ENCODE results near the gene WDR48.
"Not testable (repeated sequence)": the region's sequence is repeated elsewhere in the genome, so short reads cannot be mapped to it uniquely, and the experiment has no call there.

The WDR48 gene

DNA sequence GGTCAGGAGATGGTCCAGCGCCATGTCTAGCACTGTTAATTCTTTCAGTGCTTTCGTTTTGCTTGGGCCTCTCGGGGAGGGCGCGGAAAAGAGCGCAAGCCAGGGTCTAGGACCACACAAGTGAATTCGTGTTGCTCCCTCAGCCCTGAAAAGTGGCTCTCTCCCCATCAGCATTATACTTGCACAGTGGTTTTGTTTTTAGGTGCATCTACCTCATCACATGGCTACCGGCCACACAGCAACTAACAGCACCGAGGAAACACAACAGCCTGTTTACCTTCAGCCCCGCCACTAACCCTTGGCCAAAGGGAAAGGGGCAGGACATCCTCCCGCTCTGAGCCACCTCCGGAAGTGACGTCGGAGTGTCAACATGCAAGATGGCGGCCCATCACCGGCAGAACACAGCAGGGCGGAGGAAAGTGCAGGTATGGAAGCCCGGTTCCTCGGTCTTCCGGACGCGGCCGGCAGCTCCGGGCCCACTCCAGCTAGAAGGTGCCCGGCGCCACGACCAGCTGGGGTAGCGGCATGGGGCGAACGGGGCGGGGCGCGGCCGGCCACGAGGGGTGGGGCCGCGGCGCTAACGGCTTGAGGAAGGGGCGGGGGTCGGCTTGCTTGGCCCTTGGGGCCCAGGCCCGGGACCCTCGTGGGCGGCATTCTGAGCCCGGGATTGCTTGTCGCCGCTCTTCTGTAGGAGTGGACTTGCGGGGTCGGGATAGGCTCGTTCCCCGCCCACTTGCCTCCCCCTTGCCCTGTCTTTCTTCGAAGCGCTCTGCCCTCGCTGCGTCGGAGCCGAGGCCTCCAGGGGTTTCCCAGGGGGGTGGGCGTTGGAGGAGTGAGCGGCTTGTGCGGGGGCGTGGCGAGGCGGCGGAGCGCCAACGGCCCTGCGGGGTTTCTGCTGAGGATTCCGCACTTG is at the start of gene WDR48, which contains the start of gene SCN11A:
WDR48 (plus strand) TSS at position 368 of the 913 bp plus-strand sequence; CDS start at position 378, 10 bp downstream.
SCN11A (minus strand) TSS at position 296 of the 913 bp plus-strand sequence. CDS start 101,582 bp downstream, outside the sequence.
- peak; percentile 95 for DNase-seq

DNA sequence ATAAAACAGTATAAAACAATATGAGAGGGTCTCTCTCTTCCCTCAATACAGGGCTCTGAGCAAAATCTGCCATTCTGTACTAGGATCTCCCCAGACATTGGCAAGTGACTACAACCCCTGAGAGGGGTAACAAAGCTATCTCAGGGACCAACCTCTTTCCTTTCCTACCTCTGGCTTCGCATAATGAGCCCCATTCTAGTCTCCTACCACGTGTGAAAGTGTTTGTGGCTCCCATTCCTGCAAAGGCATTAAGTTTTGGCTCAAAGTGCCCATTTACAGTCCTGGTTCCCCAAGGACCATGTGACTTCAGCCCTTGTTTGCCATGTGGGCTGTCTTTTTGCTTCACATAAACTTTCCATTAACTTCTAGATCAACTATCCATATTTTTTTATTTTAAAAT is 46.5 kb upstream of the WDR48 start:
- no peak for DNase-seq

DNA sequence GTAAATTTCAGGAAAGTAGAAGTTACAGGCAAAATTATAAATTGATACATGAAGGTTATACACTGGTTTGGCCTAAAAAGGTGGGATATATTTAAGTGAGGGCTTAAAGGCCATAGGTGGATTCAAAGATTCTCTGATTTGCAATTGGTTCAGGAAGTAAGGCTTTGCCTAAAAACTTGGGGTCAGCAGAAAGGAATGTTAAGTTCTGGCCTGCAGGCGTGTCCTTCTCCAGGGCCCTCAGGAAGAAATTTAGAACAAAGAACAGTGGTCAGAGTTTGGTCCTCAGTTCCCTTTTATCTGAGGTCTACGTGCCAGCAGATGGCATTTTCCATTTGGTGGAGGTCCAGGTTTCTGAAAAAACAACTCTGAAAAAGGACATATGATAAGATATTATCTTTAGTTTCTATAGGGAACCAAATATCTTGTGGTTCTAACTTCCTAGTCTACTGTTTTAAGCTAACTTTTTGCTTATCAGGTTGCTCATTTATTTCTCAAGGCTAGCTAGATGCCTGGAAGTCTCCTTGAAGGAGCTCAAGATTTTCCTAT is 40.6 kb upstream of the WDR48 start:
- no peak for DNase-seq

DNA sequence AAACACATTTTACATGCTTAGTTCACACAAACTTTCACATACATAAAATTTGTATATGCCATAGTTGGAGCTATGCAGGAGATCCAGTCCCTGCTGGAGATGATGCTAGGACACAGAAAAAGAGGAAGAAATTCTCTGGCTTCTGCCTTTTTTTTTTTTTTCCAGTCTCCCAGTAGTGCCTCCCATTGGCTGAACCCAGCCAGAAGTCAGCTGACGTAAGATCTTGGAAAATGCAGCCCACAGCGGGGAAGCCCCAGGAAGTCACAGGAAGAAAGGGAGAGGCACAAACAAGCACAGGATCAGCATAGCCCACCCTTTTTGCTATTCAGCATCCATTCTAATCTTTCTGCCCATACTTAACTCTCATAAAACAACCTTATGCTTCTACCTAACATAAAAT is 38.5 kb upstream of the WDR48 start:
- DNase-seq, result no peak

DNA sequence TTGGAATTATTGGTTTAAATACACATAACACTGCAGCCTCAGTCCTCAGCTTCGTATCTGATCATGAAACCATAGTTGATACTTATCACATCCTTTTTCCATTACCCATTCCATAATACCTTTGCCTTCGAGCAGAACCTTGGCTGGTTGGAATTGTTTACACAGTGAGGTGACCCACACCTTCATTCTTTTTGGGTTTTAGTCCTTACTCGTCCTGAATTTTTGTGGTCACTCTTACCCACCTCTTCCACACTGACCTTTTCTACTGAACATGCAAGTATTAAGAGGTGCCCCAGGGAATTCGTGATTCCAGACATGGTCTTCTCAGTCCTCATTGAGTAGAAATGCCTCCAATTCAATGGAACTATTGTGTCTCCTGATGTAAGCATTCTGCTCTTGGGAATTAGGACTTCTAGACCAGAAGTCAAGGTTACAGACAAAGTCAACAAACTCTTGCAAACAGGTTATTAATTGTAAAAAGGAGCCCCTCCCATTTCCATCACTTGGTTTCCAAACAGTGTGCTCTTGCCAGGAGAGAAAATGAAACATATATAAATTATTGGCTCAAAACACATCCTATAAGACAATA is 37.8 kb upstream of the WDR48 start:
- DNase-seq, result no peak

DNA sequence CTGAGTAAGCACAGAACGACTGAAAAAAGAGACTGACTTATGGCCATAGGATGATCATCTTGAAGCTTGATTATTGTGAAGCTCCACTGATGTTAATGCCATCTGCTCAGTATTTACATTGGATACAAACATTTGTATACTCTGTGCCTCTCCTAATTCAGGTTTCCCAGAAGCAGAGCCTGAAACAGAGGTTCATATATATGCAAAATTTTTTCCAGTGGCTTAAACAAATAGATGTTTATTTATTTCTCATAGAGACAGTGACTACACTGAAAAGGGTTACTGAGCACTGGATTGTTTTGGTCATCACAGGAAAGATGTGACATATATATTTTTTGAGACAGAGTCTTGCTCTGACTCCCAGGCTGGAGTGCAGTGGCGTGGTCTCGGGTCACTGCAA is 36.4 kb upstream of the WDR48 start:
- no peak for DNase-seq

DNA sequence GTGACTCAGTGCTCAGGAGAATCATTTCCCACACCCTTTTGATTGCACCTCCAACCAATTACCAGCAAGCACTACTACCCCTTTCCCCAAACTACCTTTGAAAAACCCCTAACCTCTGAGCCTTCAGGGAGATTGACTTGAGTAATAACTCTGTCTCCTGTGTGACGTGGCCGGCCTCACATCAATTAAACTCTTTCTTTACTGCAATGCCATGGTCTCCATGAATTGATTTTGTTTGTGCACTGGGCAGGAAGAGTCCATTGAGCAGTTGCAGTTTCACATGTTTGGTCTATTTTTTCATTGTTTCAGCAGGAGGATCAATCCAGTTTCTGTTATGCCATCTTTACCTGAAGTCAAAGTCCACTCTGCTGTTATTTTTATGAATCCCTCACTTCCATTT is 32.5 kb upstream of the WDR48 start:
- no peak for DNase-seq

DNA sequence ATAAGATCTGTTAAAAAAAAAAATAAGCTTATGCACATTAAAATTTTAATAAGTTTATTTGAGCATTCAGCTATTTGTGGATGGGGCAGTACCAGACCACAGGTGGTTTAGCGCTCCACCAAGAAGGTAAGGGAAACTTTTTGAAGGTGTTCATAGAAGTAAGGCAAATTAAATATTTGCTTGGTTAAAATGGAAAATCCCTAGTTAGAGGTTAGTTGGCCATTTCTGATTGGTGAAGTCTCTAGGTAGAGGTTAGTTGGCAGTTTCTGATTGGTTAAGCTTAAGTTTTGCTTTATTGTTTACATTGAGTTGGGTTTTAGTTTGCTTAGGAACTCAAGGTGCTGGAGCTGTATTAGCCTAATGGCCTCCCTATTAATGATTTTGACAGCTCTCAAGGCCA is 30.8 kb upstream of the WDR48 start:
- DNase-seq, result no peak

DNA sequence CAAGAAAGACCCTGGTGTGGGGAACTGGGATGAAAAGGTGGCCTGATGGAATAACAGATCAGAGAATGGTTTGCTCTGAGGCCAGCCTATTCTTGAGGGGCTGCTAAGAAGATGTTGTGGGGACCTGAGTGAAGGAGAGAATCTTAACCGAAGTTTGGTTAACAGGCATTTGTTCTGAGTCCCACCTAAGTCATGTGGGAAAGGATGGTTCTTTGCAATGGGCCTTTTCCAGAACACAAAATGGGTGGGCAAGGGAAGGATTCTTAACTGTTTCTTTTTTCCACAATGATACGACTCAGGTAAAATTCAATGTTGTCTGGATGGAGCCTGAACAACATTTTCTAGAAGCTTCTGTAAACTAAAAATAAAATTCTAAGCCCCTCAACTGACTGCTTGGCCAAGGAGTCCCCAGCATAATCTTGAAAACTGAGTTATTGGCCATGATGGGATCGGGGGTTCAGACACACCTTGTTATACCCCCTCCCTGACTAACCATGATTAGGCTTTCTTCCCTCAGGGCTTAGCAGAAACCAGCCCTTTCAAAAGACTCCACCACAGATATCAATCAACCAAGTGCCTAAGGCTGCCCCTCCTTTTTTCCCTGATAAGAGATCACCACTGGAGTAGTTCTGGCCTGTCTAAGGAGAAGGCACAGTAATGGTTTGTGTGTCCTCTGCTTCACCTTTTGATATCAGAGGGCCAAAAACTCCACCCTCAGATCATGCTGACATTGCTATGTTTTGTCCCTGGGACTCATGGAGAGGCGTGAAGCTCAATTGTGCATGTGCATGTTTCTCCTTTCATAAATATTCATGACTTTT is 30.1 kb upstream of the WDR48 start:
- DNase-seq, result no peak

DNA sequence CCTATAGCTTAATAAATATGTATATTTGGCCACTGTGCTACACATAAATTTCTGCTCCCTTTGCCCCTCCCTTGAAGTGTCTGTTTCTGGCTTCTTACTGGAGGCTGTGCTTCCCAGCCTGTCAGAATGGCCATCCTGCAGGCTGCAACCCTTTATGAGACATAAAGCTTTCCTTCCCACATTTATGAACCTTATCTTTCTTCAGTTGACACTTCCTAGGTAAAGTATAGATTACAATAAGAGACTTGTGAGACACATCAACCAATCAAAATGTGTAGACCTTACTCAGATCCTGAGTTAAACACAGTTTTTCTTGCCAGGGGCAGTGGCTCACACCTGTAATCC is 29.6 kb upstream of the WDR48 start:
- DNase-seq, result no peak

DNA sequence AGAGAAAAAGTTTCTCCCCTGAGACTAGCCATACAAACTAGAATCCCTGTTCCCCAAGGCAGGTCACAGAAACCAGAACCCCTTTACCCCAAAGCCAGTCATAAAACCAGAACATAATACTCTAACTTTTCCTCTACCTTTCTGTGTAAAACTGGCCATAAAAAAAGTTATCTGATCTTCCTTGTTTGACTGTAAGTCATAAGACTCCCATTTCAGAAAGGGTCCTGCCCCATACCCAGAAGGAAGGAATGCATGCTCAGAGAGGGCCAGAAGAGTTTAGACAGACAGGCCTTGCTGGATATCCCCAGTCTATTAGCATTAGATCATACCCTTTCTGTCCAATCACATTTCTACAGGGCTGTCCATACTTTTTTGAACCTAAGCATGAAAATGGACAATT is 27.3 kb upstream of the WDR48 start:
- DNase-seq, result no peak

DNA sequence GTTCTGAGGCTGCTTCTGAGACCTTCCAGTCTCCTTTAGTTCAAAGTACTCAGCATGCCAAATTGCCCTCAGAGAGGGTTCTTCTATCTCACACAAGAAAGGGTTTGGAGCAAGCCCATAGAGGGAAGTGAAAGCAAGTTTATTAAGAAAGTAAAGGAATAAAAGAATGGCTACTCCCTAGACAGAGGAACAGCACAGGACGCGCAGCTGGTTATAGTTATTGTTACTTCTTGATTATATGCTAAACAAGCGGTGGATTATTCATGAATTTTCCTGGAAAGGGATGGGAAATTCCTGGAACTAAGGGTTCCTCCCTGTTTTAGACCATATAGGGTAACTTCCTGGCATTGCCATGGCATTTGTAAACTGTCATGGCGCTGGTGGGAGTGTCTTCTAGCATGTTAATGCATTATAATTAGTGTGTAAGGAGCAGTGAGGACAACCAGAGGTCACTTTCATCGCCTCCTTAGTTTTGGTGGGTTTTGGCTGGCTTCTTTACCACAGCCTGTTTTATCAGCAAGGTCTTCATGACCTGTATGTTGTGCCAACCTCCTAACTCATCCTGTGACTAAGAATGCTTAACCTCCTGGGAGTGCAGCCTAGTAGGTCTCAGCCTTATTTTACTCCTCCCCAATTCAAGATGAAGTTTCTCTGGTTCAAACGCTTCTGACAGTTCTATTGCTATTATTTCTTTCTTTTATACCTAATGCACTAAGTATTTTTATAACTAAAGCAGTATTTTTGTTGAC is 26.4 kb upstream of the WDR48 start:
- DNase-seq, result no peak

DNA sequence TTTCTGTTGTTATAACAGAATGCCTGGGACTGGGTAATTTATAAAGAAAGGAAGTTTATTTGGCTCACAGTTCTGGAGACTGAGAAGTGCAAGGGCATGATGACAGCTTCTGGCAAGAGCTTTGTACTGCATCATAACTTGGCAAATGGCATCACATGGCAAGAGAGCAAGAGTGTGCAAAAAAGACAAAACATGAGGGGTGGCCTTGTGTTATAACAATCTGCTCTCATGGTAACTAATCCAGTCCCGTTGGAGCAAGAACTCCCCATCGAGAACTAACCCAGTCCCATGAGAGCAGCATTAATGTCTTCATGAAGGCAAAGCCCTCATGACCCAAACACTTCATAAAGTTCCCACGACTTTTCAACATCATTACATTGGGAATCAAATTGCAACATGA is 23.3 kb upstream of the WDR48 start:
- DNase-seq, result no peak

DNA sequence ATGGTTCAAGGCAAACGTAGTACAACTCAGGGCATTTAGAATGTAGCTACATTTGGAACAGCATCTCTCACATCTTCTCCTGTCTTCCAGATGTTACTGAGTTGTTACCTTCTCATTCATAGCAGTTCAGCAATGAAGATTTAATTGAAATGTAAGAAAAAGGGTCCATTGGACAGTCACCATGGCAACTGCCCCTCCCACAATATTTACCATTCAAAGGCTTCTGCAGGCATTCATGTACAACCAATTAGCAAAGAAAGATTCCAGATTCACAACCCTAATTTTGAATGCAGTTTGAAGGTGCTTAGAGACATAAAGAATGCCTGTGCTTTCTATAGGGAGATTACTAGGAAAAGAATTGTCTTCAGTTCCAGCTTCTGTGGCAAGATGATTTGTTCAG is 22.3 kb upstream of the WDR48 start:
- DNase-seq, result no peak

DNA sequence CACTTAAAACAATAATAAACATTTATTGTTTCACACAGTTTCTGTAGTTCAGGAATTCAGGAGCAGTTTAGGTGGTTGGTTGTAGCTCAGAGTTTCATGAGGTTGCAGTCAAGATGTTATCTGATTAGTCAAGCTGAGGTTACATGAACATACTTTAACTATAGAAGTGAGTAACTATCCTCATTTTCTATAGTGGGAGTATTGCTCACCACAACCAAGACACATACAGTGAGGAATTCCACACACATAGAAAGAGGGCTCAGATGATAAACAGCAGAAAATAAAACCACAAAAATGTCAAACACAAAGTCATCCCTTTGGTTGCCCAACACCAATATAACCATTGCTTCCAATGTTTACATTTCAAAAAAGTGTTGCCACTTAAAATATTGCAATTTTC is 13.7 kb upstream of the WDR48 start:
- DNase-seq, result no peak

DNA sequence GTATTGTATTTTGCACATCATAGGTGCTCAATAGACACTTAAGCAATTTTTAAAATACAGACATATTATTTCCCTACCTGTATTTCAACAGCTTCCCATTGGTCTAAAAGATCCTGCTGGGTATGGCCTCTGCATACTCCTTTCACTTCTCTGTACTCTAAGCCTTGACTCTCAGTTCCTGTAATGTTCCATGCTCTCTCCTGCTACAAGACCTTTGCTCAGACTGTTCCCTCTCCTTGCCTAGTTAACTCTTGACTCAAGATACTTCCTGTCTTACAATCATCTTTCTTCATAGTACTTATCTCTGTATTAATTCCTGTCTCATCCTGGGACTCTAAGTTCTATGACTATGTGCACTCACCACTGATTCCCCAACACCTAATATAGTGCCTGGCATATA is 1.8 kb upstream of the WDR48 start:
- DNase-seq, result peak; percentile 9

DNA sequence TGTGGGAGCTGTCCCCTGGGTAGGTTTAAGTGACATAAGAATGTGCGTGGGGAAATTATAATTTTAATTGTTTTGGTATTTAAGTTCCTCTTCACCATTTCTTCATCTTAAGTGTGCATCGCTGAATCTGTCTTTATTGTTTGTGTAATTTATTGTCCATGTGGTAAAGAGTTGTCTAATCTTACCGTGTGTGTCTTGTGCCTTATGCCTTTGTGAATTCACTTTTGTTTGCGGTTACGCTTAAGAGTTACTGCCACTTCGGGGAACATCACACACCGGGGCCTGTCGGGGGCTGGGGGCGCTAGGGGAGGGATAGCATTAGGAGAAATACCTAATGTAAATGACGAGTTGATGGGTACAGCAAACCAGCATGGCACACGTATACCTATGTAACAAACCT is 767 bp downstream of the WDR48 start:
- no peak for DNase-seq

DNA sequence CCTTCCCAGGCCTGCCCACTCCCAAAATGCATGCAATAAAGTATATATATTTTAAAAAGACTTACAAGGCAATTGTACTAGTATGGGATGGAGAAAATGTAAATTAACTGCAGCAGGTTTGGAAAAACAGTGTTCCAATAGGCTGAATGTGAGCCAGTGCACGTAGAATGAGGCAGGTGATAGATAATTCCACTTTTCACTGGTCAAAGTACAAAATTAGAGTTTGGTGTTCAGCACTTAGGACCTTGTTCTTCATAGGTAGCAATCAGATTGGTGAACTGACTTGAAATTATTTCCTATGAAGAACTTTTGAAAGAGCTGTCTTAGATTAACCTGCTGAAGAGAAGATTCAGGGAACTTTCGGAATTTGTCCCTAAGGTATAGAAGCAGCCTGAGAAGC is 1.9 kb downstream of the WDR48 start:
- no peak for DNase-seq

DNA sequence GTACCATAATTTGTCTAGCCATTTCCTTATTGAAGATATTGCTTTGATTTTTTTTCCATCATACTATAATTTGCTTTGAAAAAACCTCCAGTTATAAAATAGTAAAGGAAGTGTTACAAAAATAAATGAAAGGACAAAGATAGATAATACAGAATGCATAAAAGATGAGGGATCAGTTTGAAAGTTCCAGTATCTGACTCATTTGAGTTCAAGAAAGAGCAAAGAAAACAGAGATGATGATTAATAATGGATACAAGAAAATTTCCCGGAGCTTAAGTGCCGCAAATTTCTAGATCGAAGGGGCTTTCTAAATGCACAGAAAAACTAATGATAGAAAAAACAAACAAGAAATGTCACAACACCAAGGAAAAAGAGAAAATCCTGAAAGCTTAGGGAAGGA is 4.3 kb downstream of the WDR48 start:
- no peak for DNase-seq

DNA sequence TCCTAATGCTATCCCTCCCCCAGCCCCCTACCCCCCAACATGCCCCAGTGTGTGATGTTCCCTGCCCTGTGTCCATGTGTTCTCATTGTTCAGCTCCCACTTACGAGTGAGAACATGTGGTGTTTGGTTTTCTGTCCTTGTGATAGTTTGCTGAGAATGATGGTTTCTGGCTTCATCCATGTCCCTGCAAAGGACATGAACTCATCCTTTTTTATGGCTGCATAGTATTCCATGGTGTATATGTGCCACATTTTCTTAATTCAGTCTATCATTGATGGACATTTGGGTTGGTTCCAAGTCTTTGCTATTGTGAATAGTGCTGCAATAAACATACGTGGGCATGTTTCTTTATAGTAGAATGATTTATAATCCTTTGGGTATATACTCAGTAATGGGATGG is 9.4 kb downstream of the WDR48 start:
- not testable (repeated sequence) for DNase-seq

DNA sequence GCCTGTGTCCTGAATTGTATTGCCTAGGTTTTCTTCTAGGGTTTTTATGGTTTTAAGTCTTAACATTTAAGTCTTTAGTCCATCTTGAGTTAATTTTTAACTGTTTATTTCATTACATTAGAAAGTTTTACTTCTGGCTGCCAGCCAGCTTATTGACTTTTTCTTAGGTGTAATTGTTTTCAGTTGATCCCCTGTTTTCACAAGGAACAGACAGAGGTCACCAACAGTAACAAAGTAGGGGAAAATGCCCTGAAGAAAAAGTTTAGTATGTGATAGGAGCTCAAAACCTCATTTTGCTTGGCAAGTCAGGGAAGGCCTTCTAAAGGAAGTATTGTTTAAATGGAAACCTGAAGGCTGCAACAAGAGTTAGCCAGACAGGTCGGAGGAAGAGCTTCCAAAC is 10.4 kb downstream of the WDR48 start:
- no peak for DNase-seq

DNA sequence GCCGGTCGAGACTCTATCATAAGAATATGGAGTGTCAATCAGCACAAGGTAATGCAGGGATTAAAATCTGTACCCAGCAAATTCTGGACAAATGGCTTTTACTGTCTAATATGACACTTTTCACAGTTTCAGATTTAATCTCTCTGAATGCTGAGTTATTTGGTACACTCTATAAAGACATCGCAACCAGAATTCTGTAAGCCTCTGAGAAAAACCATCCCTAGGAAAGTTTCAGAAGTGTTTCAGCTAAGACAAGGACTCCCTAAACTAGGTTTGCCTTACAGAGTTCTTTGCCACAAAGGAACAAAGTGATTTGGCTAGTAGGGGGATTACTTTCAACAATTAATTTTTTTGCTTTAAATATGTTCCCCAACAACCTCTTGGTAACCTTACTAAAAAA is 11.3 kb downstream of the WDR48 start:
- no peak for DNase-seq

DNA sequence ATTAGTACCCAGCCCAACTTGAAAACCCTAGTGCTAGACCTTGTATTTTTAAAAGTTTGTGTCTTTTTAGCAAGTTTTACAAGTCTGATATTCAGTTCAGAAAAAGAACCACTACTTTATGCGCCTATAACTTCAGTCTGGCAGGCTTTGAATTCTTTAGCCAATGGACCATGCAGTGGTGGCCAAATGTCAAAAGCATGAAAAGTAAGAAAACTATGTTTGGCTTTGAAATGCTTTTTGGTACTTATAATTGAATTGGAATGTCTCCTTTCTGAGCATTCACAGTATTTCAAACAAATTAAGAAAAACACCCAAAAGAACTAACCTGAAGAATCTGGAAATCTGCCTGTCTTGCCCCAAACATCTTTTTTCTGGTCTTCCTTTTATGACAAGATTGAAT is 12.8 kb downstream of the WDR48 start:
- no peak for DNase-seq
